ENCODE data around the gene PMEL. TPM values are rescaled to one million over a fixed set of nuclear protein-coding genes. Genes with fewer than 3 reads are reported as not detected.
"Not testable (repeated sequence)": the region's sequence is repeated elsewhere in the genome, so short reads cannot be mapped to it uniquely, and the experiment has no call there.

The PMEL gene
- total and polyA plus RNA-seq, 4 donors: 1.1 to 4.5 (median 2.4) TPM

- Histone ChIP-seq H3K36me3 (ENCODE audit: control insufficient read depth in 4 of 4, insufficient read depth in 3 of 4, low read depth in 1 of 4, low read length in 3 of 4) (peaks cover 0 to 15% (median 11%) of the 10 kb centered on the region in 4 donors), H3K4me1 (ENCODE audit: control insufficient read depth in 4 of 4, insufficient read depth in 4 of 4, low read length in 3 of 4) (peaks cover 6 to 30% (median 21%) of the 10 kb centered on the region in 4 donors)
- H3K27ac ChIP-seq (ENCODE audit: low read depth in 1 of 2, low read length in 2 of 2); H3K9ac ChIP-seq (ENCODE audit: low read depth in 1 of 2, low read length in 2 of 2); H3K9me3 ChIP-seq (ENCODE audit: control insufficient read depth in 4 of 4, low read length in 3 of 4); H3K27me3 ChIP-seq (ENCODE audit: control insufficient read depth in 4 of 4, insufficient read depth in 4 of 4, low read length in 3 of 4); H3K4me3 ChIP-seq (ENCODE audit: low read depth in 1 of 3, low read length in 3 of 3); DNase-seq (ENCODE audit: low spot score): not testable (repeated sequence)
- WGBS: 84% methylated on average over 5 of the region's 5 CpGs
Observed at GRCh38 chr12:56003376-56003775, 37.5 kb upstream of the PMEL start.

GRCh38 chr12:56001487-56002100 lies 35.8 kb upstream of the PMEL start:
- Histone ChIP-seq H3K36me3 (ENCODE audit: control insufficient read depth in 4 of 4, insufficient read depth in 3 of 4, low read depth in 1 of 4, low read length in 3 of 4) (peaks cover 0 to 15% (median 11%) of the 10 kb centered on the region in 4 donors), H3K9me3 (ENCODE audit: control insufficient read depth in 4 of 4, low read length in 3 of 4) (no peaks in the 10 kb centered on the region), H3K9ac (ENCODE audit: low read depth in 1 of 2, low read length in 2 of 2) (no peak overlapping the region), H3K4me3 (ENCODE audit: low read depth in 1 of 3, low read length in 3 of 3) (peak overlapping the region in 2 of 3 donors; percentile 9 to 24), H3K27me3 (ENCODE audit: control insufficient read depth in 4 of 4, insufficient read depth in 4 of 4, low read length in 3 of 4) (no peaks in the 10 kb centered on the region), H3K27ac (ENCODE audit: low read depth in 1 of 2, low read length in 2 of 2) (peak overlapping the region; percentile 52 to 68), H3K4me1 (ENCODE audit: control insufficient read depth in 4 of 4, insufficient read depth in 4 of 4, low read length in 3 of 4) (peaks cover 7 to 31% (median 27%) of the 10 kb centered on the region in 4 donors)
- WGBS: 28% methylated on average over 7 of the region's 7 CpGs
- no peak for DNase-seq (ENCODE audit: low spot score)
- TF ChIP-seq HNF4A (conservative IDR thresholded peaks at IDR 0.05) (peak; percentile 25 to 30), RXRA (IDR thresholded peaks at IDR 0.05) (no peak), SP1 (IDR thresholded peaks at IDR 0.05) (peak; percentile 8), FOXA1 (IDR thresholded peaks at IDR 0.05) (no peak), JUND (IDR thresholded peaks at IDR 0.05) (no peak)

- H3K4me3 ChIP-seq (ENCODE audit: low read depth in 1 of 3, low read length in 3 of 3); H3K27ac ChIP-seq (ENCODE audit: low read depth in 1 of 2, low read length in 2 of 2); H3K9ac ChIP-seq (ENCODE audit: low read depth in 1 of 2, low read length in 2 of 2); H3K9me3 ChIP-seq (ENCODE audit: control insufficient read depth in 4 of 4, low read length in 3 of 4); H3K27me3 ChIP-seq (ENCODE audit: control insufficient read depth in 4 of 4, insufficient read depth in 4 of 4, low read length in 3 of 4); DNase-seq (ENCODE audit: low spot score): not testable (repeated sequence)
- 93% methylated on average over 33 of the region's 33 CpGs for WGBS
- H3K4me1 ChIP-seq (ENCODE audit: control insufficient read depth in 4 of 4, insufficient read depth in 4 of 4, low read length in 3 of 4): peaks cover 7 to 43% (median 35%) of the 10 kb centered on the region in 4 donors
- peaks cover 0 to 14% (median 11%) of the 10 kb centered on the region in 4 donors for H3K36me3 ChIP-seq (ENCODE audit: control insufficient read depth in 4 of 4, insufficient read depth in 3 of 4, low read depth in 1 of 4, low read length in 3 of 4)
Observed at GRCh38 chr12:55999999-56000540, 34.2 kb upstream of the PMEL start.

GRCh38 chr12:55999522-55999921 lies 33.7 kb upstream of the PMEL start:
- Histone ChIP-seq H3K36me3 (ENCODE audit: control insufficient read depth in 4 of 4, insufficient read depth in 3 of 4, low read depth in 1 of 4, low read length in 3 of 4) (peaks cover 0 to 12% (median 10%) of the 10 kb centered on the region in 4 donors), H3K4me1 (ENCODE audit: control insufficient read depth in 4 of 4, insufficient read depth in 4 of 4, low read length in 3 of 4) (peaks cover 7 to 44% (median 36%) of the 10 kb centered on the region in 4 donors)
- not testable (repeated sequence) for H3K9ac ChIP-seq (ENCODE audit: low read depth in 1 of 2, low read length in 2 of 2); H3K27ac ChIP-seq (ENCODE audit: low read depth in 1 of 2, low read length in 2 of 2); DNase-seq (ENCODE audit: low spot score); H3K4me3 ChIP-seq (ENCODE audit: low read depth in 1 of 3, low read length in 3 of 3); H3K9me3 ChIP-seq (ENCODE audit: control insufficient read depth in 4 of 4, low read length in 3 of 4); H3K27me3 ChIP-seq (ENCODE audit: control insufficient read depth in 4 of 4, insufficient read depth in 4 of 4, low read length in 3 of 4)
- 67% methylated on average over 5 of the region's 6 CpGs for WGBS

- Histone ChIP-seq H3K36me3 (ENCODE audit: control insufficient read depth in 4 of 4, insufficient read depth in 3 of 4, low read depth in 1 of 4, low read length in 3 of 4) (peaks cover 8 to 17% (median 15%) of the 10 kb centered on the region in 4 donors), H3K4me1 (ENCODE audit: control insufficient read depth in 4 of 4, insufficient read depth in 4 of 4, low read length in 3 of 4) (peaks cover 7 to 44% (median 36%) of the 10 kb centered on the region in 4 donors), H3K4me3 (ENCODE audit: low read depth in 1 of 3, low read length in 3 of 3) (peak overlapping the region; percentile 58 to 92 (median 87)), H3K27me3 (ENCODE audit: control insufficient read depth in 4 of 4, insufficient read depth in 4 of 4, low read length in 3 of 4) (no peaks in the 10 kb centered on the region), H3K9ac (ENCODE audit: low read depth in 1 of 2, low read length in 2 of 2) (peak overlapping the region; percentile 34 to 78), H3K9me3 (ENCODE audit: control insufficient read depth in 4 of 4, low read length in 3 of 4) (no peaks in the 10 kb centered on the region), H3K27ac (ENCODE audit: low read depth in 1 of 2, low read length in 2 of 2) (peak overlapping the region; percentile 77 to 89)
- WGBS: 4% methylated on average over 5 of the region's 5 CpGs
- TF ChIP-seq RXRA (IDR thresholded peaks at IDR 0.05) (no peak), GABPA (IDR thresholded peaks at IDR 0.05 in 1 of 2, conservative IDR thresholded peaks at IDR 0.05 in 1 of 2) (no peak), REST (IDR thresholded peaks at IDR 0.05) (no peak), MAX (IDR thresholded peaks at IDR 0.05) (no peak), SP1 (IDR thresholded peaks at IDR 0.05) (no peak), HNF4A (conservative IDR thresholded peaks at IDR 0.05) (no peak), FOXA1 (IDR thresholded peaks at IDR 0.05) (no peak), YY1 (IDR thresholded peaks at IDR 0.05) (no peak), RAD21 (IDR thresholded peaks at IDR 0.05) (no peak), HNF4G (IDR thresholded peaks at IDR 0.05) (no peak)
- no peak for DNase-seq (ENCODE audit: low spot score)
Observed at GRCh38 chr12:55997535-55997859, 31.7 kb upstream of the PMEL start.

Data from liver (tissue), 9 donors.